HG02885 (cell line): ENCODE results near the gene FUT8.

Experiments used
- ATAC-seq: cut with Tn5 transposase; IDR thresholded peaks from one replicate; pipeline ENCODE4 v1.9.1; 2021; ENCODE audit warnings: mild to moderate bottlenecking; ENCODE audit not compliant: unreplicated experiment, poor library complexity

FUT8 gene

DNA sequence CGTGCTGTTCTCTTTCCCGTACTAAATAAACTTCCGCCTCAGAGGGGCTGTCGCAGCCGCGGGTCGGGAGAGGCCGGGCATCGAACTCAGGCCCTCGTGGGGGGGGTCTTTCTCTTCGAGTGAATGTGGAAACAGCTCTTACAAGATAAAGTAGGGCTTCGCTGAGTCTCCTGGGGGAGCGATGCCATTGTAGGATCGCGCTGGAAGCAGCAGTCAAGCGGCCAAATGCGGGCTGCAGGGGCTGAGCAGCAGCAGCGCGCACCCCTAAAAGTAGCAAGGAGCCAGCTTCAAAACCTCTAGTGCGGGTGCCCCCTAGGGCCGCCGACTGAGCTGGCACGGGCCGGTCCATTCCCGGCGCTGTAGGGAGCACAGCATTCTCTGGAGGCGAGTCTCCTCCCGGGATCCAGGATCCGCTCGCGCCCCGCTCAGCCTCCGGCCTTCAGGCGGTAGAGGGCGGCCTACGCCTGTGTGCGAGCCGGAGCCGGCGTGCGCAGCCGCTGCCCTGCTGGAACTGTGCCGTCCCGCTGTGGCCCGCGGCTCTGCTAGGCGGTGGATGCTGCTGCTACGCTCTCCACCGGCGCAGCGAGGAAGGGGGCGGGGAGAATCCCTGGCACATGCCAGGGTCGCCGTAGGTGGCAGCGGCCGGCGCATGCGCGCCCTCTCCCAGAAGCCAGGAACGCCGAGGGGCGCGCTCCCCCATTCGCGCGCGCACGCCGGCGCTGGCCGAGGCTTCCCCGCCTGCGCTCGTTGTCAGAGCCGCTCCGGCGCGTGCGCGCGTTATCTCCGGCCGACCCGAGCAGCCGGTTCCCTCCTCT is at the start of gene FUT8:
Gene FUT8 (plus strand): TSS at position 699 of the 815 bp plus-strand sequence. CDS start 148,834 bp downstream, outside the sequence.
- ATAC-seq: peak; percentile 68

GRCh38 chr14:65366802-65367565 is 45.5 kb upstream of the FUT8 start:
- no peak for ATAC-seq

DNA sequence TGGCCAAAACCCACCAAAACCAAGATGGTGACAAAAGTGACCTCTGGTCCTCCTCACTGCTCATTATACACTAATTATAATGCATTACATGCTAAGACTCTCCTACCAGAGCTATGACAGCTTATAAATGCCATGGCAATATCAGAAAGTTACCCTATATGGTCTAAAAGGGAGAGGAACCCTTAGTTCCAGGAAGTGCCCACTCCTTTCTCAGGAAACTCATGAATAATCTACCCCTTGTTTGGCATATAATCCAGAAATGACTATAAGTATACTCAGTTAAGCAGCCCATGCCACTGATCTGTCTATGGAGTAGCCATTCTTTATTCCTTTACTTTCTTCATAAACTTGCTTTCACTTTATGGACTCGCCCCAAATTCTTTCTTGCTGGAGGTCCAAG is 43.0 kb upstream of the FUT8 start:
- ATAC-seq: no peak

DNA sequence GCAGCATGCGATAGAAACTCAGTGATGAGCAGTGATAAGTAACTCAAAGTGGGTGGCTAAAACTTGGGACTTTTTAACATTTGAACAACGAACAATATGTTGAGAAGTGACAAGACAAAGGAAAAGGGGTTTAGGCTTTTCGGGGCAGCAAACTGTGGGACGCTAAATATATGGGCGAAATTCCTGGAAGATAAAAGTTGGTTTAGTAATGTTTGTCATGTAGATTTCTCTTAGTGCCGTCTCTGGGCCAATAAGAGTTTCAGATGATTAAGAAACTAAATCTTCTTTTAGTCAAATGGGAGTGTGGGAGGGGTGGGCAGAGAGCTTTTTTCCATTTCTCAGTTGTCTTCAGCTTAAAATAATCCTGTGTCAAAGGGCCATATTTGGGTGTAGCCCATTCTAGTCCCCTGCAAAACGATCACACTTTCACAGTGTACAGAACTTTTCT is 41.7 kb upstream of the FUT8 start:
- peak; percentile 56 for ATAC-seq

DNA sequence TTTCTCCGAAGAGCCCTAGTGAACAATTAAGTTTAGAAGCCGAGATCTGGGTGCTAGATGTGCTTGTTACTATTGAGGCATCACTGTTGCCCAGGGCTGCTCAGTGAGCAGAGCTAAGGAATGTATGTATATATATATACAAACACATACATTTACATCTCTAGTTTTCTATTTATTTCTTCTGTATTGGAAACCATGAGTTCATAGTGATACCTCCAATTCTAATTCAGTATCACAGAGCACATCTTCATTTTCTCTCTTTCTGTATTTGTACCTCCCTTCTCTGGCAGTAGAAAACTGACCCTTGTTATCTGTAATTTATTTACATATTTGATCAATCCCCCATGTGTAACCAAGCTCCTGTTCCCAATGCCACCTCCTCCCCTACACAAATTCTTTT is 40.7 kb upstream of the FUT8 start:
- peak; percentile 74 for ATAC-seq

DNA sequence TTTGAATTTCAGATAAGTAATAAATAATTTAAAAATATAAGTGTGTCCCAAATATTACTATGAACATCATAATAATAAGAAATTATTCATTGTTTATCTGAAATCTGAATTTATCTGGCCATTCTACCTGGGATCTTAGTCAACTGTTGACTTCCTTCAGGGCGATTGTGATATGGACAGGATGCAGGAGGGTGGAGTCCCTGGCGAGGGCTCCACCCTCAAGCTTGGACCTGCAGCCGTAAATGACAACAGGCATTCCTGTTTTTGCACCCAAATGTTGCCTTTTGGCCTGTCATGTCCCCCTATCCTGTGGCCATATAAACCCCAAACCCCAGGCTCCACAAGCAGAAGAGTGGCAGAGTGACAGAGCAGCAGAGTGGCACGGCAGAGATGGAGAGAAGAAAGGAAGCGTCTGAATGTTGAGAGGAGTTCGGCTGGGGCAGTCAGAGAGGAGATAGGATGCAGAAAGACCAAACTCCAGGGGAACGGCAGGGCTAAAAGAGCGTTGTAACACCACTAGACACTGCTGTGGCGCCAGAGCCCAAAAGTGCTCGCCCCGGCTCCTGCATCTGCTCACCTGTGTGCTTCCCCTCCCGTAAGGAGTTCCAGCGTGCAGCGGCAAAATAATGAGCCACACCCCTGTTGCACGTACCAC is 39.4 kb upstream of the FUT8 start:
- ATAC-seq: no peak

DNA sequence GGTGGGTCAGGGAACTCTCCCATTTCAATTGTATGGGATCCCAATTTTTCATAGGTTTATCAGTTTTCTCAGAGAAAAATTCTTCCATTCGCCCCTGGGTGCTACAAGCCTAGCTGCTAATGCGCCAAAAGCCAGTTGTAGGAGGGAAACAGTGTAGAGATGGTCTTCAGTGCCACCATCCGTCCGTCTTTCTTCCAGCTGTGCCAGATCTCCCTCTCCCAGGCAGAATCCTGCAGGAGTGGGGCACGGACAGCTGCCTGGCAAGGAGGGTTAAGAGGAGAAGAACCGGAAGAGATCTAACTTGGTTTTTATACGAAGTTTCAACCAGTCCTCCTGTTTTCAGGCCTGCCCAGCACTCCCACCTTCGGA is 38.9 kb upstream of the FUT8 start:
- ATAC-seq: no peak

- no peak for ATAC-seq
Observed at GRCh38 chr14:65377576-65377975, 35.0 kb upstream of the FUT8 start.

- no peak for ATAC-seq
Observed at GRCh38 chr14:65382586-65382985, 29.9 kb upstream of the FUT8 start.

DNA sequence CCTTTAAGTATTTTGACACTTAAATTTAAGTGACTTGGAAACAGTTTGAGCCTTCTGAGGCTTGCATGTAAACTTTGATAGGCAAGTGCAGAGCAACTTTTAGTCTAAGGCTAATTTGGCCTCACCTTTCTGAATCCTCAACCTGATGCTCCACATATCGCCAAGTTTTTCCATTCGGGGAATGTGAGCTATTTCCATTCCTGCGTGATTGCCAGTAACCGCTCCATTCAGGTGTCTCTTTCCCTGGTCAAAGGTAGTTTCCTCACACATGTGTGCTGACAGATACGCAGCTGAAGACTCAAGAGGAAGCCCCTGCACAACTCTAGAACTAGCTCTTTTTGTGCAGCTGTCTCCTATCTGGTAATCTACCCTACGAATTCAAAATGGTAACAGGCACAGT is 25.4 kb upstream of the FUT8 start:
- no peak for ATAC-seq

GRCh38 chr14:65387628-65388027 is 24.9 kb upstream of the FUT8 start:
- no peak for ATAC-seq

- no peak for ATAC-seq
Observed at GRCh38 chr14:65392296-65392695, 20.2 kb upstream of the FUT8 start.

GRCh38 chr14:65396082-65396910 is 16.2 kb upstream of the FUT8 start:
- no peak for ATAC-seq

DNA sequence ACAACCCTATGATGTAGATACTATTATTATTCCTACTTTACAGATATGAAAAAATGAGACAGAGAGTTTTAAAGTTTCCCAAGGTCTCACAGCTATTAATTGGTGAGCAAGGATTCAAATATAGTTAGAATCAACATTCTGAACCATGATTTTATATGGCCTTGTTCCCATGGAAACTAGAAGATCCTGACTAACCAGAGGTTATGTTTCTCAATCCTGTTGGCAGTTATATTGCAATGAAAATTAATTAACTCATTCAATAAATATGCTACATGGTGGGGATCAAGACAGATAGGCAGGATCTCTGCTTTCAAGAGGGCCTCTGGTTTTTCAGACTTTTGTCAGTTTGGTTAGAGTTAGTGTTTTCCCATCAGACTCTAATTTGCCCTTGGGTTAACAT is 9.3 kb upstream of the FUT8 start:
- ATAC-seq: no peak

GRCh38 chr14:65408113-65408512 is 4.4 kb upstream of the FUT8 start:
- no peak for ATAC-seq

DNA sequence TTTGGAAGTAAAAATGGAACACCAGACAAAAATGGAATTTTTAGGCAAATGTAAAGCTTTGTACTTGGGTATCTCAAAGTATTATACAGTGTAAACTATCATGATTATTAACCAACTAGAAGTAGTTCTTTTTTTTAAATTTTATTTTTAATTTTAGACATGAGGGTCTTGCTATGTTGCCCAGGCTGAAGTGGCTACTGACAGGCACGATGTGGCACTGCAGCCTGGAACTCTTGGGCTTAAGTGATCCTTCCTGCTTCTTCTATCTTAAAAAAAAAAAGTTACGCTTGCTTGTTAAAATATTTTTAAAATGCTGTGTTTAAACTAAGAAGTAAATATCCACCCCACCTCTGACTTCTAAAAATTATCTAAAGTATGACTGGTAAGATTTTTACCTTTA is 1.9 kb upstream of the FUT8 start:
- ATAC-seq: no peak

GRCh38 chr14:65411656-65412031 is 886 bp upstream of the FUT8 start:
- ATAC-seq: peak; percentile 66

- peak; percentile 48 for ATAC-seq
Observed at GRCh38 chr14:65412856-65413738, 567 bp downstream of the FUT8 start.

DNA sequence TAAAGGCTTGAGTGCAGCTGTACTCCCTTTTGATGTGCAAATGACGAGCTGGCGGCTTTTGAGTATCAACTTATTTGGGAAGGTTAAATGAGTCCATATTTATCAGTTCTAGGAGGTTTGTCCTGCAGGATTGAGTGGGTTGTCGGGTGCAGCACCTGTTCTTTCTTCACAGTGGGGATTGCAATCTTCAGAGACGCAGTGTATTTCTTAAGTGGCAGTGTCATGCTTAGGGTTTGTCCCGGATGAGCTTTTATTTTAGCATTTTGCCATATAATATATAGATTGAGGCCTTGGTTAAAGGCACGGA is 1.2 kb downstream of the FUT8 start:
- ATAC-seq: no peak
